H1 (cell line): ENCODE data around the gene SLC28A1. TPM values are rescaled to one million over a fixed set of nuclear protein-coding genes. Genes with fewer than 3 reads are reported as not detected.
A peak's percentile ranks its signal among the peaks of the same experiment; 100 is the strongest.
"Not testable (repeated sequence)": the region's sequence is repeated elsewhere in the genome, so short reads cannot be mapped to it uniquely, and the experiment has no call there.

ENCODE experiments used
- CTCF ChIA-PET: fragments of 300-600 bp; sonication (Branson Sonifier 250); formaldehyde crosslinking; loops from one replicate; lab custom pipeline; 2021; ENCODE audit not compliant: partially characterized antibody; lab: Charles Lee
- POLR2A ChIA-PET: fragments of 300-600 bp; sonication (Branson Sonifier 250); formaldehyde crosslinking; loops from one replicate; lab custom pipeline; 2021; ENCODE audit warnings: inconsistent platforms; ENCODE audit not compliant: partially characterized antibody; lab: Charles Lee
- DNase-seq, 2 experiments: peaks; one replicate each; pipeline versions ENCODE4 v3.0.0 to v3.0.0-alpha.2; 2010 to 2022; ENCODE audit warnings: low spot score in 2 of 2, low read depth in 1 of 2, mixed read lengths in 1 of 2
- FAIRE-seq: peaks from 2 replicates; lab custom pipeline; 2011; peaks lifted over from hg19 to GRCh38; lab: Jason Lieb, UNC
- H2AFZ ChIP-seq: 2 replicates; pipeline ENCODE4 v1.8.1; 2012; ENCODE audit warnings: low read length, inconsistent platforms
- H2AK5ac ChIP-seq: 2 replicates; pipeline ENCODE4 v1.6.1; 2013; ENCODE audit warnings: low read depth, low read length
- H2BK120ac ChIP-seq: replicated peaks from 2 replicates; pipeline ENCODE3; 2013; ENCODE audit warnings: low read depth, low read length, inconsistent platforms
- H2BK12ac ChIP-seq: 2 replicates; pipeline ENCODE4 v1.6.1; 2013; ENCODE audit warnings: low read depth, low read length
- H2BK15ac ChIP-seq: 2 replicates; pipeline ENCODE4 v1.6.1; 2013; ENCODE audit warnings: low read length
- H2BK20ac ChIP-seq: 2 replicates; pipeline ENCODE4 v1.6.1; 2013; ENCODE audit warnings: low read length
- H2BK5ac ChIP-seq: 2 replicates; pipeline ENCODE4 v1.6.1; 2013; ENCODE audit warnings: low read depth, low read length
- H3K14ac ChIP-seq: 2 replicates; pipeline ENCODE4 v1.6.1; 2013; ENCODE audit warnings: inconsistent platforms; ENCODE audit not compliant: insufficient read length
- H3K18ac ChIP-seq: 2 replicates; pipeline ENCODE4 v1.6.1; 2013; ENCODE audit warnings: low read length; ENCODE audit errors: extremely low read depth
- H3K23ac ChIP-seq: 2 replicates; pipeline ENCODE4 v1.6.1; 2013; ENCODE audit warnings: inconsistent platforms; ENCODE audit not compliant: insufficient read length
- H3K23me2 ChIP-seq: 2 replicates; pipeline ENCODE4 v1.6.1; 2013; ENCODE audit warnings: low read depth, low read length
- H3K27ac ChIP-seq: 2 replicates; pipeline ENCODE4 v1.6.1; 2011; ENCODE audit warnings: low read depth, low read length, inconsistent platforms
- H3K27me3 ChIP-seq, 4 experiments: replicated peaks in 1 of 4; 1 replicate in 1 of 4; 2 replicates in 3 of 4; pipeline versions ENCODE4 v1.6.1 to v1.8.1; 2011 to 2013; ENCODE audit warnings: low read length in 3 of 4, mild to moderate bottlenecking in 3 of 4, inconsistent platforms in 2 of 4, mixed read lengths in 2 of 4, moderate library complexity in 1 of 4; ENCODE audit not compliant: control insufficient read depth in 3 of 4, insufficient read depth in 3 of 4; ENCODE audit errors: extremely low read depth in 1 of 4
- H3K36me3 ChIP-seq, 4 experiments: 2 replicates each; pipeline versions ENCODE4 v1.6.1 to v1.8.1; 2011 to 2013; ENCODE audit warnings: mild to moderate bottlenecking in 4 of 4, low read length in 3 of 4, moderate library complexity in 2 of 4, control low read depth in 1 of 4, inconsistent platforms in 1 of 4; ENCODE audit not compliant: insufficient read depth in 4 of 4, control insufficient read depth in 2 of 4
- H3K4ac ChIP-seq: replicated peaks from 2 replicates; pipeline ENCODE3; 2013; ENCODE audit warnings: low read length, low read depth, mixed read lengths, inconsistent platforms; ENCODE audit not compliant: insufficient read length
- H3K4me1 ChIP-seq, 4 experiments: replicated peaks in 1 of 4; 1 replicate in 1 of 4; 2 replicates in 3 of 4; pipeline versions ENCODE4 v1.6.1 to v1.8.1; 2011 to 2013; ENCODE audit warnings: low read length in 3 of 4, inconsistent platforms in 2 of 4, mixed read lengths in 1 of 4; ENCODE audit not compliant: insufficient read depth in 4 of 4, control insufficient read depth in 3 of 4
- H3K4me2 ChIP-seq, 2 experiments: 2 replicates each; pipeline versions ENCODE4 v1.6.1 to v1.8.1; 2011 to 2013; ENCODE audit warnings: low read depth in 2 of 2, low read length in 2 of 2, control low read depth in 1 of 2, inconsistent platforms in 1 of 2, mild to moderate bottlenecking in 1 of 2; ENCODE audit not compliant: insufficient read depth in 1 of 2
- H3K4me3 ChIP-seq, 4 experiments: fragments of 200-600, 300-600 bp in 1 of 4; sonication (generic), shearing (Covaris generic), sonication (Bioruptor Twin) in 1 of 4; 2 replicates each; pipeline versions ENCODE4 v1.5.1 to v1.8.1; 2011 to 2016; ENCODE audit warnings: low read length in 4 of 4, low read depth in 3 of 4, control low read depth in 2 of 4, inconsistent platforms in 2 of 4, mild to moderate bottlenecking in 2 of 4, mixed read lengths in 1 of 4, moderate library complexity in 1 of 4; ENCODE audit not compliant: insufficient read depth in 2 of 4; ENCODE audit errors: extremely low read depth in 1 of 4
- H3K56ac ChIP-seq: replicated peaks from 2 replicates; pipeline ENCODE3; 2013; ENCODE audit warnings: low read depth, mild to moderate bottlenecking, mixed read lengths, low read length, inconsistent platforms; ENCODE audit not compliant: insufficient read length
- H3K79me1 ChIP-seq: 2 replicates; pipeline ENCODE4 v1.6.1; 2013; ENCODE audit warnings: low read depth, low read length, control low read depth
- H3K79me2 ChIP-seq, 2 experiments: 2 replicates each; pipeline versions ENCODE4 v1.6.1 to v1.8.1; 2012 to 2013; ENCODE audit warnings: low read length in 2 of 2, mild to moderate bottlenecking in 2 of 2, inconsistent platforms in 1 of 2; ENCODE audit not compliant: insufficient read depth in 2 of 2, control insufficient read depth in 1 of 2
- H3K9ac ChIP-seq, 4 experiments: replicated peaks in 1 of 4; 1 replicate in 1 of 4; 2 replicates in 3 of 4; pipeline versions ENCODE4 v1.6.1 to v1.8.1; 2011 to 2013; ENCODE audit warnings: low read depth in 3 of 4, low read length in 3 of 4, control low read depth in 2 of 4, mild to moderate bottlenecking in 2 of 4, moderate library complexity in 2 of 4, inconsistent platforms in 1 of 4; ENCODE audit errors: extremely low read depth in 1 of 4
- H3K9me3 ChIP-seq, 2 experiments: 2 replicates each; pipeline versions ENCODE4 v1.6.1 to v1.8.1; 2012 to 2013; ENCODE audit warnings: mild to moderate bottlenecking in 2 of 2, moderate library complexity in 2 of 2, control low read depth in 1 of 2, inconsistent platforms in 1 of 2, low read depth in 1 of 2, low read length in 1 of 2, mixed read lengths in 1 of 2; ENCODE audit not compliant: insufficient read depth in 2 of 2
- H4K20me1 ChIP-seq, 2 experiments: replicated peaks in 1 of 2; 2 replicates each; pipeline versions ENCODE3 to v1.8.1; 2011 to 2013; ENCODE audit warnings: inconsistent platforms in 2 of 2, low read length in 2 of 2, mild to moderate bottlenecking in 1 of 2; ENCODE audit not compliant: insufficient read depth in 2 of 2, control insufficient read depth in 1 of 2
- H4K5ac ChIP-seq: 2 replicates; pipeline ENCODE4 v1.6.1; 2013; ENCODE audit warnings: low read length, low read depth, mixed read lengths, inconsistent platforms; ENCODE audit not compliant: insufficient read length
- H4K8ac ChIP-seq: 2 replicates; pipeline ENCODE4 v1.8.0; 2013; ENCODE audit warnings: mild to moderate bottlenecking, moderate library complexity, low read length, inconsistent platforms; ENCODE audit not compliant: insufficient read depth; ENCODE audit errors: extremely low read depth
- H4K91ac ChIP-seq: replicated peaks from 2 replicates; pipeline ENCODE3; 2013; ENCODE audit warnings: low read length, mixed read lengths, inconsistent platforms; ENCODE audit not compliant: insufficient read length
- CTCF ChIP-seq, 3 experiments: IDR thresholded peaks; 1 replicate in 2 of 3; 2 replicates in 1 of 3; pipeline versions ENCODE4 v1.5.1 to v1.6.1; 2011; ENCODE audit warnings: low read length in 3 of 3, mild to moderate bottlenecking in 3 of 3, inconsistent platforms in 2 of 3, low read depth in 1 of 3, moderate library complexity in 1 of 3; ENCODE audit not compliant: insufficient read depth in 1 of 3; ENCODE audit errors: control extremely low read depth in 1 of 3
- RAD21 ChIP-seq, 2 experiments: IDR thresholded peaks in 1 of 2; conservative IDR thresholded peaks in 1 of 2; 2 replicates each; pipeline ENCODE4 v1.6.1; 2011; ENCODE audit warnings: low read depth in 2 of 2, low read length in 2 of 2, improper control_type of control experiment in 1 of 2, inconsistent platforms in 1 of 2, mild to moderate bottlenecking in 1 of 2, moderate library complexity in 1 of 2
- WGBS, 2 experiments: shearing (Covaris generic) in 1 of 2; methylation state at CpG; one replicate each; pipeline versions ENCODE4 v1.1.6 to v1.1.7; 2013 to 2015; ENCODE audit warnings: low lambda C conversion rate in 2 of 2, mixed read lengths in 2 of 2, inconsistent platforms in 1 of 2, low coverage in 1 of 2, missing lambda C conversion rate in 1 of 2; ENCODE audit not compliant: insufficient replicate concordance in 2 of 2, insufficient coverage in 1 of 2, insufficient read length in 1 of 2; ENCODE audit errors: extremely low coverage in 1 of 2, missing lambda C conversion rate in 1 of 2; 5-methylcytosine and 5-hydroxymethylcytosine counted together
- polyA plus RNA-seq, 7 experiments: library from polyadenylated mRNA; depleted of rRNA in 3 of 7; stranded (reverse) in 5 of 7; unstranded in 2 of 7; fragments of >200 nt in 5 of 7; fragments of 200-250 nt in 2 of 7; gene quantifications; 1 replicate in 5 of 7; 2 replicates in 1 of 7; 4 replicates in 1 of 7; pipeline versions ENCODE4 v1.2.1 to v1.2.3, GENCODE V29; 2011 to 2013; ENCODE audit warnings: missing spikeins in 2 of 7, mixed read lengths in 2 of 7
- total RNA-seq: library from RNA; stranded (reverse); fragmentation: NEBNext Ultra II Directional; extraction: Animal tissue kit (Norgen Biotek cat#: 25700); gene quantifications from 2 replicates; pipeline ENCODE4 v1.2.1, GENCODE V29; 2021

SLC28A1 gene
- total and polyA plus RNA-seq, 2 of the 8 experiments (the other 6 are each of a cell fraction or from before 2014, with no cell fraction given), result 0.09 TPM; not detected in 1

DNA sequence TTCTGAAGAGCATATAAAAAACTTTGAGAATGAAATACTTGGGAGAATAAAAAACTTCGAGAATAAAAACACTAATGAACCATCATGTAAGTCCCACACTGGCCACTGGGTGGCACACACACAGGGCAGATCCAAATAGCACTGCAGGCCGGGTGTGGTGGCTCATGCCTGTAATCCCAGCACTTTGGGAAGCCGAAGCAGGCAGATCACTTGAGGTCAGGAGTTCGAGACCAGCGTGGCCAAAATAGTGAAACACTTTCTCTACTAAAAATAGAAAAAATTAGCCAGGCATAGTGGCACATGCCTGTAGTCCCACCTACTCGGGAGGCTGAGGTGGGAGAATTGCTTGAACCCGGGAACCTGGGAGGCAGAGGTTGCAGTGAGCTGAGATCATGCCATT is 38.8 kb upstream of the SLC28A1 start:
- H3K18ac ChIP-seq, H3K79me2 ChIP-seq, H4K20me1 ChIP-seq, H4K8ac ChIP-seq, H3K4me1 ChIP-seq, H3K23me2 ChIP-seq, H2BK15ac ChIP-seq, H2BK12ac ChIP-seq, H3K36me3 ChIP-seq, H2BK5ac ChIP-seq, H2BK20ac ChIP-seq, H3K4me3 ChIP-seq, H2BK120ac ChIP-seq, H2AK5ac ChIP-seq, H3K23ac ChIP-seq, H3K27ac ChIP-seq, H2AFZ ChIP-seq, H3K79me1 ChIP-seq, H4K91ac ChIP-seq, H3K56ac ChIP-seq, H3K4ac ChIP-seq, H4K5ac ChIP-seq, H3K9me3 ChIP-seq, H3K14ac ChIP-seq, H3K9ac ChIP-seq, H3K4me2 ChIP-seq, H3K27me3 ChIP-seq: not testable (repeated sequence)
- ChIA-PET POLR2A (interaction anchor here (1.4 to 1.8 kb wide), 2 partner anchors 9 to 29 kb away, joined by 3 to 5 read pairs; partner anchors contain the start of gene ALPK3), CTCF (interaction anchor here (0.7 to 6.7 kb wide), 28 partner anchors 7 to 198 kb away, joined by 3 to 89 read pairs (median 4); no protein-coding TSS in a partner anchor)
- TF ChIP-seq CTCF (IDR thresholded peaks at IDR 0.05; ENCODE audit: control extremely low read depth in 1 of 3, insufficient read depth in 1 of 3, low read depth in 1 of 3, low read length in 3 of 3) (peak; percentile 56 to 69 (median 63)), RAD21 (IDR thresholded peaks at IDR 0.05 in 1 of 2, conservative IDR thresholded peaks at IDR 0.05 in 1 of 2; ENCODE audit: low read depth in 2 of 2, low read length in 2 of 2) (peak; percentile 60 to 64)
- FAIRE-seq (peak; percentile 60), DNase-seq (peak; percentile 27 to 78)
- WGBS, 2 experiments, result 88% methylated on average over 7 of the region's 7 CpGs; no CpG with 5 or more reads in 1 of the 2 experiments
